Activated T-cell treated with anti-CD3 and anti-CD28 coated beads for 1 hour (primary cell): ENCODE measurements around the gene SLC13A5.
"Not testable (repeated sequence)": the region's sequence is repeated elsewhere in the genome, so short reads cannot be mapped to it uniquely, and the experiment has no call there.

Experiments
- DNase-seq: peaks from one replicate; pipeline ENCODE4 v3.0.0-alpha.2; 2020; ENCODE audit warnings: low read depth

SLC13A5 gene

DNA sequence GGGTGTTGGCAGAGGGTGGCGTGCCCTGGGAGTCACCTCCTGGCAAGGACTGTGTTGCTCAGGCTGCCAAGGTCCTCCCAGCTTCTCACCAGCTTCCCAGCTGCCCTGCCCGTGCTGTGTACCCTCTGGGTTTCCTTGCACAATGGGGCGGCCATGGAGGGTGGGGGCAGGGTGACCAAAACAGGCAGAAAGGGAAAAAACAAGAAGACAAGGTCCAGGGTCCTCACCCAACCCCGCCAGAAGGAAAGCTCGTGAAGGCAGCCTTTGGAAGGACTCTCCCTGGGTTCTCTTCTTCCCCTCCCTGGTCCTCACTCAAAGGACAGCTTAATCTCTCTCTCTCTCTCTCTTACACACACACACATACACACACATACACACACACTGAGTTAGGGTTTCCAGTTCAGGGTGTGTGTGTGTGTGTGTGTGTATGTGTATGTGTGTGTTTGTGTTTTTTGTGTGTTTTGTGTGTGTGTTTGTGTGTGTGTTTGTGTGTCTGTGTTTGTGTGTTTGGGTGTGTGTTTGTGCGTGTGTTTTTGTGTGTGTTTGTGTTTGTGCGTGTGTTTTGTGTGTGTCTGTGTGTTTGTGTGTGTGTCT lies 2.0 kb downstream of the SLC13A5 start:
- no peak for DNase-seq

DNA sequence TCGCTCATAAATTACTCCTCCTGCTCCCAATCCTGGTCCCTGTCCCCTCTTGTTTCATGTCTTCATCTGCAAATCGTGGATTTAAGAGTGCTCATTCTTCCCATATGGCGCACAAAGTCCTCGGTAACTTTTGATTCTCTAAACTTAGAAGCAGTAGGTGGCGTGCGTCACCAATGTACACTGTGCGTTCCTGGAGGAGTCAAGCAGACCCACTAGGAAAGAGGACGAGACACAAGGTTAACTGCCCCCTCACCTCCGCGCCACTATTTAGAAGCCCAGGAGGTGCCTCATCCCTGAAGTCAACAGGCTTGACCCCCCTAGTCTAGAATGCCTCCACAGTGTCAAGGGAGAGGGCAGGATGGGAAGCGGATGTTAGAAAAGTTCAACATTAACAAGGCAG lies 2.9 kb downstream of the SLC13A5 start:
- DNase-seq, result no peak

- DNase-seq, result no peak
Observed at GRCh38 chr17:6708357-6708961, 4.7 kb downstream of the SLC13A5 start.

DNA sequence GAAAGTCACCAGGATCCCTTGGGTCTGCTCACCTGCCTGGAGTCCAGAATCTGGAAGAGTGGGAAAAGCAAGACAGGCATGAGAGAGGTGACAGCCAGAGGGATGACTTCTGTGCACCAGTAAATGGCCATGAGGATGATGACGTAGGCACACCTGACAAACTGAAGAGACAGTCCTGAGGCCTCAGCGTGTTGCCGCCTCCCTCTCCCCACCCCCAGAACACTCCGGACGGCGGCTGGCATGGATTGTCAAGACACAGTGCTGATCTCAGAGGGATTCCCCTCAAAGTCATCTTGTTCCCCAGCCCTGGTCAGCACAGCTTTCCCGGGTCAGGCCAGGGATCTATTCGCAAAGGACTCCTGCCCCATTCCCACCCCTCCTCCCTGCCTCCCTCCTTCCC lies 6.2 kb downstream of the SLC13A5 start:
- no peak for DNase-seq

DNA sequence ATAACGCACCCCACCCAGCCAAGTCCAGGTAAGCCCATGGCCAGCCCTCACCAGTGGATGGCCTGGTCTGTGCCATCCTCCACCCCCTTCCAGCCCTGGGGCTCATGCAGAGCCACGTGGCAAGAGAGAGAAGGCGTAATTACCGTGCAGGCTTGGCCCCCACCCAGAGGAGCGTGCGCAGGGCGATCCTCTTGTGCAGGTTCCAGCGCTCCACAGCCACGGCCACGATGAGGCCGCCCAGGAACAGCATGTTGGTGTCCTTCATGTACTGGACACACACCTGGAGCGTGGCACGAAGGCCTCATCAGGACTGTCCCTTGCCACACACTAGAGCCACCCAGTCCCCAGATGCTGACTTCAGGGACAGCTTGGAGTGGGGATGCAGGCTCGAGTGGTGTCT lies 6.7 kb downstream of the SLC13A5 start:
- DNase-seq, result no peak

DNA sequence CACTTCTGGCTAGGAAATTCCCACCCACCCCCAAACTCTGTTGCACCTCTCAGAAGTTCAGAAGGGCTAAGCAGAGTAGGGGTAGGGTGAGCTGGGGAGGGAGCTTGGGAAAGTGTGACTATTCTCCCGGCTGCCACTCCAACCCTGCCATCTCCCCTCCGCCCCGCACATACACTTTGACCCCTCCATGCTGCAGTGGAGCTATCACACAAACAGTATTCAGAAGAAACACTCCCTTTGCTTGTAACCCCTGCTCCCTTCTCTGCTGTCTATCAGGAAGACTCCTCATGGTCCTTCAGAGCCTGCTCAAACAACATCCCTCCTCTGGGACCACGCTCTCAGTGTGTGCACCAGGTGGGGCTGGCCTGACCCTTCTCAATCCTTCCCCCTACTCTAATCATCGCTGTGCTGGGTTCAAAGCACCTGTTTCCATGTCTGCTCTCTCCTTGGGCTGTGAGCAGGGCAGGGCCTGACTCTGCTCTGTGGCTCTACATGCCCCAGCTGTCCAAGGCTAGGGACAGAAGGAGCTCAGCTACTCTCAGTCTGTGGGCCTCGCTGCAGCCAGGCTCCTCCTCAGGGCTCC lies 8.6 kb downstream of the SLC13A5 start:
- DNase-seq, result no peak

- no peak for DNase-seq
Observed at GRCh38 chr17:6703751-6704150, 9.4 kb downstream of the SLC13A5 start.

DNA sequence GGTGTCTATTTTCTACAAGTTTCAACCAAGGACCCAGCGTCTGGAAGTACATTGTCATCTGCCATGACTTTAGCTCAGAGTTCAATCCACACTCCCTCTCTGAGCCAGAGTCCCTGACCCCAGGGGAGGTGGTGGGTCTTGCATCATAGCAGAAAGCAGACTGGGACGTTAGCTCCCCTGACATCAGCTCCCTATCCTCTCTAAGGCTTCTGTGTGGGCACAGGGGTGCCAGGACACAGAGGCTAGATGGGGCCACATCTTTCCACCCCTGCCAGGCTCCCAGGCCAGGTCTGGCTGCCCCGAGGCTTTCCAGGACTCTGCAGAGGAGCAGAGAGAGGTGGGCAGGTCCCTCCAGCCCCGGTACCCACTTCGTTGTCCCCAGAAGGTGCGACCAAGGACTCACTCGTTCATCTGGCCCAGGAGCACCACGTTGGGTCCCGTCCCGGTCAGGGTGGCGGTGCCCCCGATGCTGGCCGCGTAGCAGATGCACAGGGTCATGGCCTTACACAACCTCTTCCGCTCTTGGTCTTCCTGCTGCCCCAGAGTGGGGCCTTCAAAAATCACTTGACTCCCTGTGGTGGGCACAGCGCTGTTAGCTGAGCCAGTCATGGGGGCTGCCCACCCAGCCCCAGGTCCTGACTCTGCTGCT lies 10.5 kb downstream of the SLC13A5 start:
- no peak for DNase-seq

GRCh38 chr17:6701719-6702118 lies 11.4 kb downstream of the SLC13A5 start:
- no peak for DNase-seq

DNA sequence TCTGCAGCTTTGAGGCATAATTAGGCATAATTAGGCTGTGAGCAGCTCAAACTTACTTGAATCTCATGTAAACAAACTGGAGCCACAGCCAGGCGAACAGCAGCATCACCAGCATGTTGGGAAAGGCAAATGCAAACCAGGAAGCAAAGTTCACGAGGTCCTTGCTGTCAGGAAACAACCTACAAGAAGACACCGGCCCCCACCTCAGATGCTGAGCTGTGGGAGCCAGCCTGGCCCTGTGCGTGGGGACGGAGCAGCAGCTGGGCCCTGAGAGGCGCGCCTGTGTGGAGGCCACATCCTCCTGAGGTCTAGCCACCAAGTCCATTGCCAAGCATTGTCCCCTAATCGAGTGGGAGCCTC lies 12.2 kb downstream of the SLC13A5 start:
- no peak for DNase-seq

- no peak for DNase-seq
Observed at GRCh38 chr17:6699997-6700947, 12.9 kb downstream of the SLC13A5 start.

DNA sequence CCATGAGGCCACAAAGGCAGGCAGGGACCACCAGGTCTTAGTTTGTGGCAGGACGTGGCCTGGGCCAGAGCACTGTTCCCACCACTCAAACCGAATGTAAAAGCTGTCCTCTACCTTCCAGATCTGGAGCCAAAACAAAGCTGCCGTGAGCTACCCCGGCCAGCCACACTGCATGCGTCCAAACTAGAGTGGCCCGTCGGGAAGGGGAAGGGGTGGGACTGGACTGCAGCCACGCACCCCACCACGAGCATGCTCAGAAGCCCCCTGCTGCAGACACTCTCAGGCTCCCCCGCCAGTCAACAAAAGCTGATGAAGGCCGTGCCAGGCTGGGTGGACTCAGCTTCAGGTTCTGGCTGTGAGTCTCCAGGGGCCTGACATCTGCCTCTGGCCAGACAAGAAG lies 15.2 kb downstream of the SLC13A5 start:
- no peak for DNase-seq

DNA sequence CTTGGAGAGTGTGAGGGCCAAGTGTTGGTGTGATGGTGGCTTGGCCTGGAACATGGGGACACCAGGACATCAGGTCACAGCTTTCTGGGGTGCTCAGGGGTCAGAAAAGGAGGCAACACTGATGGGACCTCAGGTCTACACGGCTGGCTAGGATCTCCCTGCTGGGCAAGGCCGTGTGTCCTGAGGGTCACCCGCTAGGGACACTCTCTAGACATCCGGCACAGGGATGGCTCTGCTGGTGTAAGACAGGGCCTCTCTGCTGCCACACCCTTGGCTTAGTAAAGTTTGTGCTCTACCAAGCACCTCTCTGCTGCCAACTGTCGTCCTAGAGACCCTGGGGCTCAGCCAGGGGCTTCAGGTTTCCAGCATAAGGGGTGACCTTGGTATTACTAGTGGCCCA lies 16.3 kb downstream of the SLC13A5 start:
- DNase-seq, result no peak

GRCh38 chr17:6695565-6695964 lies 17.6 kb downstream of the SLC13A5 start:
- no peak for DNase-seq

DNA sequence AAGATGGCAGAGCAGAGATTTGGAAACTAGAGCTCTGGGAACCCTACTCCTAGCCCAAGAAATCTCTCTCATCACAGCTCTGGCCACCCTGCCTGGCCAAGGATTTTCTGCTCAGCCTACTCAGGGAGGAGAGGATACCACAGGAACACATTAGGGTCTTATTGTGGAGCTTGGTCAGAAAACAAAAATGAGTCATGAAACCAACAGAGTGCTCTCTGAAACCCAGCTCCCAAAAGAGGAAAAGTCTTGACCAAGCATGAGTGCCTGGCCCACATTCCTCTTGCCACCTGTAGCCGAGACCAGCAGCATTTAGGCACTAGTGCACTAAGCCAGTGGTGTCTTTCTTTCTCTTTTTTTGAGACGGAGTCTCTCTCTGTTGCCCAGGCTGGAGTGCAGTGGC lies 18.1 kb downstream of the SLC13A5 start:
- no peak for DNase-seq

DNA sequence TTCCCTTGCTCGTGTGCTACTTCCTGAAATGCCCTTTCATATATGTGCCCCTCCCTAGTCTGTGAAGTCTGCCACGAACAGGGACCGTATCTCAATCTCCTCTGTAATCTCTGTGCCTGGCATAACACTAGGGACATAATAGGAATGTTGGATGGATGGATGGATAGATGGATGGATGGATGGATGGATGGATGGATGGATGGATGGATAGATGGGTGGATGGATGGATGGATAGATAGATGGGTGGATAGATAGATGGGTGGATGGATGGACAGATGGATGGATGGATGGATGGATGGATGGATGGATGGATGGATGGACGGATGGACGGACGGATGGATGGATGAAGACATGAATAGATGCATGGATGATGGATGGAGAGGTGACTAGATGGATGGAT lies 21.2 kb downstream of the SLC13A5 start:
- DNase-seq, result not testable (repeated sequence)

- DNase-seq, result no peak
Observed at GRCh38 chr17:6691546-6691945, 21.6 kb downstream of the SLC13A5 start.

GRCh38 chr17:6690641-6691040 lies 22.5 kb downstream of the SLC13A5 start:
- DNase-seq, result no peak

GRCh38 chr17:6688944-6689343 lies 24.2 kb downstream of the SLC13A5 start:
- no peak for DNase-seq

DNA sequence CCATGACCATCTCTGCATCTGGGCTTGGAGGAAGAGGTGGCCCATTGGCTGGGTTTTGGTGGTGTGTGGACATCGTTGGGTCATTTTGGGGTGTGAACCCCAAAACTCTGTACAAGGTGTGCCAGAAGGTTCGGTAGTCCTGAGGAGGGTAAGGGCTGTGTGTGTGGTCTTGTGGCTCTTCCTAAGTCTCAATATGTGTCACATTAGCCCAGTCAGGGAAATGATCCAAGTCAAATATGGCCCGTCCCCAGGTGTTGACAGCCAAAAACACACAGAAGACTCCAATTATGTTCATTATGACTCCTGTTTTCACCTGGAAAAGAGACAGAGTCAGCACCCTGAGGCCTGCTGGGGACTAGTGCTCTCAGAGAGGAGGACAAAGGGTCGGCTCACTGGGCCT lies 27.1 kb downstream of the SLC13A5 start:
- no peak for DNase-seq

- no peak for DNase-seq
Observed at GRCh38 chr17:6684881-6685767, 28.0 kb downstream of the SLC13A5 start.

GRCh38 chr17:6684460-6684783 lies 28.7 kb downstream of the SLC13A5 start:
- no peak for DNase-seq
